ENCODE results near the gene CCDC88B. TPM values are rescaled to one million over a fixed set of nuclear protein-coding genes. Genes with fewer than 3 reads are reported as not detected.

Gene CCDC88B
- total RNA-seq, 8 experiments from 2014 or later = 0.90 to 8.6 (median 3.0) TPM

- 11 to 86% (median 71%) methylated on average over 1 to 8 of the region's 8 CpGs for WGBS, 10 experiments
- H3K27ac ChIP-seq = no peak overlapping the region
- in situ Hi-C loops (cut with MboI; ENCODE audit: low pct_unique_long_range_greater_than_20kb in 2 of 9, low sequenced_read_pairs in 9 of 9, unreplicated experiment in 9 of 9) = no loop called here
Observed at GRCh38 chr11:64337538-64338249, 2.3 kb upstream of the CCDC88B start.

DNA sequence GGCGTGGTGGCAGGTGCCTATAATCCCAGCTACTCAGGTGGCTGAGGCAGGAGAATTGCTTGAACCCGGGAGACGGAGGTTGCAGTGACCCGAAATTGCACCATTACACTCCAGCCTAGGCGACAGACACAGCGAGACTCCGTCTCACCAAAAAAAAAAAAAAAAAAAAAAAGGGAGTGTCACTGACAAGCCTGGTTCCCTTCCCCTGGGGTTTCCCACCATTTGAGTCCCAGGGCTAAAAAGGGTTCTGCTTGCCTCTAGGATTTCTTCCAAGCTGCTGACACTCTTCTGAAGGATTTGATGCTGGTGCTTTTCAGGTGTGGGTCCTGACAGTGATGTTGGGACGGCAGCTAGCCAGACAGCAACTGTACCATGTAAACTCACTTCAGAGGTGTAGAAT is 1.3 kb upstream of the CCDC88B start:
- Histone ChIP-seq H3K27ac (no peak overlapping the region), H3K4me3 (no peak overlapping the region), H3K4me1 (replicated peaks in 1 of 2) (peaks cover 24 to 25% of the 10 kb centered on the region in 2 donors)
- in situ Hi-C loops (cut with MboI; ENCODE audit: low pct_unique_long_range_greater_than_20kb in 2 of 9, low sequenced_read_pairs in 9 of 9, unreplicated experiment in 9 of 9) = no loop called here
- no peak for ATAC-seq (replicated peaks in 6 of 8)
- 60 to 96% (median 80%) methylated on average over 1 to 6 of the region's 8 CpGs; no CpG with 5 or more reads in 5 of the 10 experiments for WGBS, 10 experiments

More at GRCh38 chr11:64337538-64338249, 2.3 kb upstream of the CCDC88B start:
- H3K4me3 ChIP-seq = no peak overlapping the region
- ATAC-seq (replicated peaks in 6 of 8) = no peak
- H3K4me1 ChIP-seq (replicated peaks in 1 of 2) = peaks cover 15 to 16% of the 10 kb centered on the region in 2 donors

DNA sequence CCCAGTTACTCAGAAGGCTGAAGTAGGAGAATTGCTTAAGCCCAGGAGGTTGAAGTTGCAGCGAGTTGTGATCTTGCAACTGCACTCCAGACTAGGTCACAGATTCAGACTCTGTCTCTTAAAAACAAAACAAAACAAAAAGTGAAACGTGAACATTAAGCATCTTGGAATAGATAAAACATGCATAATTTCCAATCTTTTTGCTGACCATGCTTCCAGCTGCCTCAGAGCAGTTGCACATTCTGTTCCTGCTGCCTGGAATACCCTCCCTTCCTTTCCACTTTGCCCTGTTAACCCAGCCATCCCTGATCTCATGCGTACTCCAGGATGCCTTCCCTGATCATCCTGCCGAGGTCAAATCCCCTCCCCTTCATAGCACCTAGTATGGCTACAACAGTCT is 718 bp upstream of the CCDC88B start:
- Histone ChIP-seq H3K27ac (no peak overlapping the region), H3K4me1 (replicated peaks in 1 of 2) (peaks cover 27 to 31% of the 10 kb centered on the region in 2 donors), H3K4me3 (no peak overlapping the region)
- in situ Hi-C loops (cut with MboI; ENCODE audit: low pct_unique_long_range_greater_than_20kb in 2 of 9, low sequenced_read_pairs in 9 of 9, unreplicated experiment in 9 of 9) = no loop called here
- 0 to 100% (median 67%) methylated on average over 1 to 4 of the region's 4 CpGs for WGBS, 10 experiments
- ATAC-seq (replicated peaks in 6 of 8) = no peak

DNA sequence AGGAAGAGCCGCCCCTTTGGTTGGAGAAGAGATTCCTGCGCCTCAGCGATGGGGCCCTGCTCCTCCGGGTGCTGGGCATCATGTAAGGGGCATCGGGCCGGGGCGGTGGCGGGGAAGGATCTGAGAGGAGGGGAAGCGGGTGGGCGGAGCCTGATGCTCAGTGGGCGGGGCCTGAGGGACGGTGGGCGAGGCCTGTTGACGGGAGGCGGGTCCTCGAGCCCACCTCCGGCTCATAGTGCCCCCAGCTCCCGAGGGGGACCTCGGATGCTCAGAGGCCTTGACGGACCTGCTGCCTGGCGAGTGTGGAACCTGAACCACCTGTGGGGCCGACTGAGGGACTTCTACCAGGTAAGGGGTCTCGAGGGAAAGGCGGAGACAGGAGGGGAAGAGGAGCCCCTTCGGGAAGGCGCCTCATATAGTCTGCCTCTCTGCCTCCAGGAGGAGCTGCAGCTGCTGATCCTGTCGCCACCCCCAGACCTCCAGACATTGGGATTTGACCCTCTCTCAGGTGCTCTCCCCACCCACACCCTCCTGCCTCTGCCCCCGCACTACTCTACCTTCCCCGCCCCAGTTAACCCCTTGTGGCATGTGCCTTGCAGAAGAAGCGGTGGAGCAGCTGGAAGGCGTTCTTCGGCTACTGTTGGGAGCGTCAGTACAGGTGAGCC is 799 bp downstream of the CCDC88B start:
- no peak for ATAC-seq (replicated peaks in 6 of 8)
- in situ Hi-C loops (cut with MboI; ENCODE audit: low pct_unique_long_range_greater_than_20kb in 2 of 9, low sequenced_read_pairs in 9 of 9, unreplicated experiment in 9 of 9) = no loop called here
- Histone ChIP-seq H3K27ac (no peak overlapping the region), H3K4me1 (replicated peaks in 1 of 2) (peaks cover 19 to 24% of the 10 kb centered on the region in 2 donors), H3K4me3 (no peak overlapping the region)
- no CpG with 5 or more reads among the region's 33 CpGs for WGBS, 10 experiments

GRCh38 chr11:64341429-64341828 is 1.4 kb downstream of the CCDC88B start:
- 80% methylated on average over 1 of the region's 21 CpGs; no CpG with 5 or more reads in 9 of the 10 experiments for WGBS, 10 experiments
- H3K27ac ChIP-seq = no peak overlapping the region
- H3K4me1 ChIP-seq (replicated peaks in 1 of 2) = peaks cover 19 to 24% of the 10 kb centered on the region in 2 donors
- in situ Hi-C loops (cut with MboI; ENCODE audit: low pct_unique_long_range_greater_than_20kb in 2 of 9, low sequenced_read_pairs in 9 of 9, unreplicated experiment in 9 of 9) = no loop called here
- no peak for ATAC-seq (replicated peaks in 6 of 8)
- no peak overlapping the region for H3K4me3 ChIP-seq

DNA sequence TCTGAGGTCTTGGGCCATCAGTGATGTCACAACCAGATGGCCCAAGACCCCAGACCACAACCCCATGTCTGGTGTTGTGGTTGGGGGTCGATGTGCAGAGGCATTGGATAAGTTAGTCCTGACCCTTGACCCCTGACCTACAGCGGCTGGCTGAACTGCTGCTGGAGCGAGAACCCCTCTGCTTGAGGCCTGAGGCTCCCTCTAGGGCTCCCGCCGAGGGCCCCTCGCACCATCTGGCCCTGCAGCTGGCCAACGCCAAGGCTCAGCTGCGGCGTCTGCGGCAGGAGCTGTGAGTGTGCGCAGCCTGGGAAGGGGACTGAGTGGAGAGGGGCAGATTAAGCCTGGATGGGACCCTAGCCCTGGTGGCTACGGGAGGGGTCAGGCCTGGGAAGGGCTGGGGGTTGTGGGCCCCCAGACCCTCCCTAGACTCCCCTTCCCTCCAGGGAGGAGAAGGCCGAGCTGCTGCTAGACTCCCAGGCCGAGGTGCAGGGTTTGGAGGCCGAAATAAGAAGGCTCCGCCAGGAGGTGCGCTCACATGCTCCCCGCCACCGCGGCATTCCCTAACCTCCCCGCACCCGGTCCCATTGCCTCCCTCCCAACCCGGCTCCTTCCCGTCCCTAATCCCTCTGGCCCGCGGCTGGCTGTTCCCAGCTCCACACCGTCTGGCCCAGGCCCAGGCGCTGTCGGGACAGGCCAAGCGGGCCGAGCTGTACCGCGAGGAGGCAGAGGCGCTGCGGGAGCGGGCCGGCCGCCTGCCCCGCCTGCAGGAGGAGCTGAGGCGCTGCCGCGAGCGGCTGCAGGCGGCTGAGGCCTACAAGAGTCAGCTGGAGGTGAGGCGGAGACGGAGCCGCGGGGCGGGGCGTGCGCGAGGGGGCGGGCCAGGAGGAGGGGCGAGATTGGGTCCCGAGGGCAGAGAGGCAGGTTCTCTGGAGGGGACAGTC is 2.1 kb downstream of the CCDC88B start:
- Histone ChIP-seq H3K27ac (peak overlapping the region in 1 of 2 donors; percentile 2), H3K4me1 (replicated peaks in 1 of 2) (peaks cover 19 to 24% of the 10 kb centered on the region in 2 donors), H3K4me3 (peak overlapping the region in 1 of 5 donors; percentile 16)
- in situ Hi-C loops (cut with MboI; ENCODE audit: low pct_unique_long_range_greater_than_20kb in 2 of 9, low sequenced_read_pairs in 9 of 9, unreplicated experiment in 9 of 9) = no loop called here
- peak; percentile 87 to 99 (median 91) for ATAC-seq (replicated peaks in 6 of 8)
- whole genome bisulfite sequencing, 10 experiments = 8 to 50% (median 40%) methylated on average over 1 to 5 of the region's 55 CpGs; no CpG with 5 or more reads in 5 of the 10 experiments

DNA sequence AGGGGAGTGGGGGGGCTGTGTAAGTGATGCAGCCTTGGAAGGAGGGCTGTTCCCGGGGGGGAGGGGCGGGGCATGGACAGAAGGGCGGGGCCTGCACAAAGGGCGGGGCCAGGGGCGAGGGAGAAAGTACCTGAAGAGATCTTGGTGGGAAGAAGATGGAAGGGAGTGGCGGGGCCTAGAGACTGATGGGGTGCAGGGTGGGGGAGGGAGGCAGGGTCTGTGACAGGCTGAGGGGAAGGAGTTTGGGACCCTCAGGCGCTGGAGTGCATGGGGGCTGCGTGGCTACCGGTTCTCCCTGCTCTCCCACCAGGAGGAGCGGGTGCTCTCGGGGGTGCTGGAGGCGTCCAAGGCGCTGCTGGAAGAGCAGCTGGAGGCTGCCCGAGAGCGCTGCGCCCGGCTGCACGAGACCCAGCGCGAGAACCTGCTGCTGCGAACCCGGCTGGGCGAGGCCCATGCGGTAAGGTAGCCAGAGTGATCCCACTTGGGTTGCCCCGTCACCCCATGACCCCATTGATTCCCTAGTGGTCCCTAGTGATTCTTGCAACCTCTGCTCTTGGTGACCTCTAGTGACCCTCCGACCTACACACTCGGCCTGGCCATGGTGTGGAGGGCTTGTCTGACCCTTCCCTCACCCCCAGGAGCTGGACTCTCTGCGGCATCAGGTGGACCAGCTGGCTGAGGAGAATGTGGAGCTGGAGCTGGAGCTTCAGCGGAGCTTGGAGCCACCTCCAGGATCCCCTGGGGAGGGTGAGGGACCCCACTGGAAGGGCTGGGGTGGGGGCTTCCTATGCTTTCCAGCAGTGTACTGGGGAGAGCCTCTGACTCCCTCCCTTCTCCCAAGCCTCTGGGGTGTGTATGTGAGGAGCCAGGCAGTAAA is 3.1 kb downstream of the CCDC88B start:
- in situ Hi-C loops (cut with MboI; ENCODE audit: low pct_unique_long_range_greater_than_20kb in 2 of 9, low sequenced_read_pairs in 9 of 9, unreplicated experiment in 9 of 9) = no loop called here
- no CpG with 5 or more reads among the region's 29 CpGs for WGBS, 10 experiments

DNA sequence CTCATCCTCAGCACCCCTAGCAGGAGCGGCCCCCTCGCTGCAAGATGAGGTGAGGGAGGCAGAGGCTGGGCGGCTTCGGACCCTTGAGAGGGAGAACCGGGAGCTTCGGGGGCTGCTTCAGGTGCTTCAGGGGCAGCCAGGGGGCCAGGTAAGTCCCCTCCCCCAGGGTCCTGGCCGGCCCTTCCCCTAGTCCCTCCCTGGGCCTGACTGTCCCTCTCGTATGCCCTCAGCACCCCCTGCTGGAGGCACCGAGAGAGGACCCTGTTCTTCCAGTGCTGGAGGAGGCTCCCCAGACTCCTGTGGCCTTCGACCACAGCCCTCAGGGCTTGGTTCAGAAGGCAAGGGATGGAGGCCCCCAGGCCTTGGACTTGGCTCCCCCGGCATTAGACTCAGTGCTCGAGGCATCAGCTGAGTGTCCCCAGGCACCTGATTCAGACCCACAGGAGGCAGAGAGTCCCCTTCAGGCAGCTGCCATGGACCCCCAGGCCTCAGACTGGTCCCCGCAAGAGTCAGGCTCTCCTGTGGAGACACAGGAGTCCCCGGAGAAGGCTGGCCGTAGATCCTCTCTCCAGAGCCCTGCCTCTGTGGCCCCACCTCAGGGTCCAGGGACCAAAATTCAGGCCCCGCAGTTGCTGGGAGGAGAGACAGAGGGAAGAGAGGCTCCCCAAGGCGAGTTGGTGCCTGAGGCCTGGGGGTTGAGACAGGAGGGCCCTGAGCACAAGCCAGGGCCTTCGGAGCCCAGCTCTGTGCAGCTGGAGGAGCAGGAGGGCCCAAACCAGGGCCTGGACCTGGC is 4.0 kb downstream of the CCDC88B start:
- in situ Hi-C loops (cut with MboI; ENCODE audit: low pct_unique_long_range_greater_than_20kb in 2 of 9, low sequenced_read_pairs in 9 of 9, unreplicated experiment in 9 of 9) = no loop called here
- H3K4me1 ChIP-seq (replicated peaks in 1 of 2) = peaks cover 25 to 35% of the 10 kb centered on the region in 2 donors
- H3K27ac ChIP-seq = peak overlapping the region in 1 of 2 donors; percentile 17
- WGBS, 10 experiments = 20 to 72% methylated on average over 1 to 2 of the region's 18 CpGs; no CpG with 5 or more reads in 8 of the 10 experiments
- no peak overlapping the region for H3K4me3 ChIP-seq
- no peak for ATAC-seq (replicated peaks in 6 of 8)

More for the DNA sequence above, 3.1 kb downstream of the CCDC88B start:
- ATAC-seq (replicated peaks in 6 of 8) = peak in 1 of 8 experiments; percentile 2
- H3K4me1 ChIP-seq (replicated peaks in 1 of 2) = peaks cover 19 to 26% of the 10 kb centered on the region in 2 donors
- peak overlapping the region in 1 of 2 donors; percentile 17 for H3K27ac ChIP-seq
- H3K4me3 ChIP-seq = no peak overlapping the region

DNA sequence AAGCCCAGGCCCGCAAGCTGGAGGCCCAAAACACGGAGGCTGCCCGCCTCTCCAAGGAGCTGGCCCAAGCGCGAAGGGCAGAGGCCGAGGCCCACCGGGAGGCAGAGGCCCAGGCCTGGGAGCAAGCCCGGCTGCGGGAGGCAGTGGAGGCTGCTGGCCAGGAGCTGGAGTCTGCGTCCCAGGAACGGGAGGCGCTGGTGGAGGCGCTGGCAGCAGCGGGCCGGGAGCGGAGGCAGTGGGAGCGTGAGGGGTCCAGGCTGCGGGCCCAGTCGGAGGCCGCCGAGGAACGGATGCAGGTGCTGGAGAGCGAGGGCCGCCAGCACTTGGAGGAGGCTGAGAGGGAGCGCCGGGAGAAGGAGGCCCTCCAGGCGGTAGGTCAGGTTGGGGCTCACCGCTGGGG is 4.8 kb downstream of the CCDC88B start:
- ATAC-seq (replicated peaks in 6 of 8) = no peak
- Histone ChIP-seq H3K27ac (no peak overlapping the region), H3K4me3 (no peak overlapping the region), H3K4me1 (replicated peaks in 1 of 2) (peaks cover 25 to 36% of the 10 kb centered on the region in 2 donors)
- WGBS, 10 experiments = 88 to 94% (median 92%) methylated on average over 7 to 13 of the region's 28 CpGs; no CpG with 5 or more reads in 7 of the 10 experiments
- in situ Hi-C loops (cut with MboI; ENCODE audit: low pct_unique_long_range_greater_than_20kb in 2 of 9, low sequenced_read_pairs in 9 of 9, unreplicated experiment in 9 of 9) = no loop called here

- H3K27ac ChIP-seq = no peak overlapping the region
- no peak overlapping the region for H3K4me3 ChIP-seq
- 40 to 90% (median 82%) methylated on average over 1 to 8 of the region's 12 CpGs; no CpG with 5 or more reads in 3 of the 10 experiments for WGBS, 10 experiments
Observed at GRCh38 chr11:64347193-64347867, 7.3 kb downstream of the CCDC88B start.

DNA sequence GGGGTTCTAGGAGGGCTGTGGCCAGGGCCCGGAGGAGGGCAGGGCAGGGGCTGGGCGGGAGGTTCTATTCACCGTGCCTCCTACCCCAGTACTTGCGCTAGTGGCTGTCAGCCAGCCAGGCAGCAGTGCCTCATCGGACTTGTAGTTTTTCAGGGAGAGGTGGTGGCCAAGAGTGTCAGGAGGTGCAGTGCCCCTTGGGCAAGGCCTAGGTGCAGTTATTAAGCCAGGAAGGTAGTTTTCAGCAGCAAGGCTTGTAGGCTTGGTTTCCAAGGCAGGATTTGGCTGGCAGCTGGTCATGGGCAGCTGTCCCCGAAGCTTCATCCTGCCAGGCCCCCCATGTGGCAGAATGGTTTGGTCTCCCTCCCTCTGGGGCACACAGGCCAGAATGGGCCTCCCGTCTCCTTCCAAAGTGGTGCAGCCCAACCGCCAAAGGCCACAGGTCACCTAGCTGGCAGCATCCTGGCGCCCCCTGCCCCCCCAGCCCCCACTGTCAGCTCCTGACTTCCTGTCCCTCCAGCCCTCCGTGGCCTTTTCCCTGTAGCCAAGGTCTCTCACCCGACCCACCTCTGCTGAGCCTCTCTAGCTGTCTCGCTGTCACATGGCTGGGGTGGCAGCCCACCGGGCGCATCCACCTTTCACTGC is 8.5 kb downstream of the CCDC88B start:
- Histone ChIP-seq H3K4me1 (replicated peaks in 1 of 2) (peaks cover 16 to 28% of the 10 kb centered on the region in 2 donors), H3K27ac (peak overlapping the region in 1 of 2 donors; percentile 68), H3K4me3 (no peak overlapping the region)
- in situ Hi-C loops (cut with MboI; ENCODE audit: low pct_unique_long_range_greater_than_20kb in 2 of 9, low sequenced_read_pairs in 9 of 9, unreplicated experiment in 9 of 9) = no loop called here
- peak in 6 of 8 experiments; percentile 17 to 93 (median 25) for ATAC-seq (replicated peaks in 6 of 8)
- 30 to 86% methylated on average over 1 to 2 of the region's 14 CpGs; no CpG with 5 or more reads in 8 of the 10 experiments for WGBS, 10 experiments

More at GRCh38 chr11:64347193-64347867, 7.3 kb downstream of the CCDC88B start:
- in situ Hi-C loops (cut with MboI; ENCODE audit: low pct_unique_long_range_greater_than_20kb in 2 of 9, low sequenced_read_pairs in 9 of 9, unreplicated experiment in 9 of 9) = no loop called here
- H3K4me1 ChIP-seq (replicated peaks in 1 of 2) = peaks cover 23 to 36% of the 10 kb centered on the region in 2 donors
- ATAC-seq (replicated peaks in 6 of 8) = no peak
